ENCODE results near the gene FBXL15.

Gene FBXL15

GRCh38 chr10:102467971-102468438, 47.4 kb downstream of the FBXL15 start:
- no peak for DNase-seq (ENCODE audit: extremely low spot score)
- CTCF ChIA-PET: no interaction called here
- no peak for TF ChIP-seq SP1 (IDR thresholded peaks at IDR 0.05)
- TF ChIP-seq NFRKB (IDR thresholded peaks at IDR 0.05): no peak
- TF ChIP-seq FOXA1 (IDR thresholded peaks at IDR 0.05): no peak
- TF ChIP-seq CTBP1 (IDR thresholded peaks at IDR 0.05; ENCODE audit: borderline replicate concordance): no peak
- no peak for TF ChIP-seq TARDBP (IDR thresholded peaks at IDR 0.05)
- no peak for TF ChIP-seq L3MBTL2 (conservative IDR thresholded peaks at IDR 0.05)
- TF ChIP-seq LEF1 (IDR thresholded peaks at IDR 0.05; ENCODE audit: borderline replicate concordance): no peak
- no peak for TF ChIP-seq HDGF (IDR thresholded peaks at IDR 0.05; ENCODE audit: borderline replicate concordance)
- TF ChIP-seq ARNT (IDR thresholded peaks at IDR 0.05): no peak
- no peak for TF ChIP-seq ZNF384 (IDR thresholded peaks at IDR 0.05)
- no peak for TF ChIP-seq FOXK2 (IDR thresholded peaks at IDR 0.05)
- no peak for TF ChIP-seq SUZ12 (IDR thresholded peaks at IDR 0.05)
- no peak for TF ChIP-seq FOXM1 (IDR thresholded peaks at IDR 0.05; ENCODE audit: borderline replicate concordance)
- no peak for TF ChIP-seq ELF4 (IDR thresholded peaks at IDR 0.05)
- no peak for TF ChIP-seq BHLHE40 (IDR thresholded peaks at IDR 0.05; ENCODE audit: borderline replicate concordance)
- no peak for TF ChIP-seq PKNOX1 (IDR thresholded peaks at IDR 0.05)
- POLR2A ChIA-PET: interaction anchor here (1.6 to 3.2 kb wide), 2 partner anchors 36 to 47 kb away, joined by 6 to 11 read pairs; partner anchors contain the start of genes CUEDC2 and FBXL15

DNA sequence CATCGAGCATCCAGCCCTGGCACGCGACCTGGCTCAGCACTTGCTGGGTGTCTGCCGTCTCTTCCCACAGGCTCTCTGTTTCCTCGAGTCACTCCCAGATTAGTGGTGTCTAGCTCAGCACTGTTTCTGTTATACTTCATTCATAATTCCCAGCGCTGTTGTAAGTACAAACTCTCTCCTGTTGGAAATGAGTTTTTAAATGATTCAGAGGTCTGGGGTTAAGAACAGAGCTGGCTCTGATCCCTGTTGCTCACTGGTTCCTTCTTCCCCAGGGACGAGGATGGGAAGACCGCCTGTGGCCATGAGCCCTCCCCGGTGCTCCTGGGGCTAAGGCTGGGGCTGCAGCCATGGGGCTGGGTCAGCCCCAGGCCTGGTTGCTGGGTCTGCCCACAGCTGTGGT, 48.0 kb downstream of the FBXL15 start:
- ChIA-PET POLR2A (interaction anchor here (1.6 kb wide), 1 partner anchor 48 kb away, joined by 6 read pairs; the partner anchor contains the start of gene FBXL15), CTCF (interaction anchor here (0.8 kb wide), 1 partner anchor 10 kb away, joined by 3 read pairs; no protein-coding TSS in a partner anchor)
- TF ChIP-seq PKNOX1 (IDR thresholded peaks at IDR 0.05): no peak
- no peak for DNase-seq (ENCODE audit: extremely low spot score)

DNA sequence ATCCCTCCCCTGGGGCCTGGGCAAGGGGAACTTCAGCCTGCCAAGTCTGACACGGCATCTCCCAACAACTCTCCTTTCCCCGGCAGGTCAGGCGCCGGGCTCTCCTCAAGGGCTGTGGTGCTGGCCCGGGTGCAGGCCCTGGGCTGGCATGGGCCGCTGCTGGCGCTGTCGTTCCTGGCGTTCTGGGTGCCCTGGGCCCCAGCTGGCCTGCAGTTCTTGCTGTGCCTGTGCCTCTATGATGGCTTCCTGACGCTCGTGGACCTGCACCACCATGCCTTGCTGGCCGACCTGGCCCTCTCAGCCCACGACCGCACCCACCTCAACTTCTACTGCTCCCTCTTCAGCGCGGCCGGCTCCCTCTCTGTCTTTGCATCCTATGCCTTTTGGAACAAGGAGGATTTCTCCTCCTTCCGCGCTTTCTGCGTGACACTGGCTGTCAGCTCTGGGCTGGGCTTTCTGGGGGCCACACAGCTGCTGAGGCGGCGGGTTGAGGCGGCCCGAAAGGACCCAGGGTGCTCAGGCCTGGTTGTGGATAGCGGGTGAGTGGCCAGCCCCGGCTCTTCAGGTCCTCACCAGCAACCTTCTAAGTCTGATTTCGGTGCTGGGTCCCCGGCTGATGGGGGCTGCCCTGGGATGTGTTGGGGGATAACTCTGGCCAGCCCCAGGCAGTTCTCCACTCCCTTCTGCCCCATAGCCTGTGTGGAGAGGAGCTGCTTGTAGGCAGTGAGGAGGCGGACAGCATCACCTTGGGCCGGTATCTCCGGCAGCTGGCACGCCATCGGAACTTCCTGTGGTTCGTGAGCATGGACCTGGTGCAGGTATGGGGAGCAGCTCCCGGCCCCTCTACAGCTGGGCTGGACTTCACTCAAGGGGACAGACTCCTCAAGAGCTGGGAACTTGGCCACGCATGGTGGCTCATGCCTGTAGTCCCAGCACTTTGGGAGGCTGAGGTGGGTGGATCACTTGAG, 50.2 kb downstream of the FBXL15 start:
- no peak for DNase-seq (ENCODE audit: extremely low spot score)
- ChIA-PET POLR2A (interaction anchor here (0.6 to 1.9 kb wide), 4 partner anchors 8 to 21 kb away, joined by 3 to 6 read pairs (median 4); no protein-coding TSS in a partner anchor), CTCF (no interaction called here)
- TF ChIP-seq FOXM1 (IDR thresholded peaks at IDR 0.05; ENCODE audit: borderline replicate concordance) (no peak), PKNOX1 (IDR thresholded peaks at IDR 0.05) (no peak), BHLHE40 (IDR thresholded peaks at IDR 0.05; ENCODE audit: borderline replicate concordance) (no peak), L3MBTL2 (conservative IDR thresholded peaks at IDR 0.05) (no peak), ZNF384 (IDR thresholded peaks at IDR 0.05) (no peak), SP1 (IDR thresholded peaks at IDR 0.05) (no peak), LEF1 (IDR thresholded peaks at IDR 0.05; ENCODE audit: borderline replicate concordance) (no peak), ARNT (IDR thresholded peaks at IDR 0.05) (no peak), HDGF (IDR thresholded peaks at IDR 0.05; ENCODE audit: borderline replicate concordance) (no peak), ELF4 (IDR thresholded peaks at IDR 0.05) (no peak), NFRKB (IDR thresholded peaks at IDR 0.05) (no peak)
